Muscle of arm (tissue), 12 donors: ENCODE measurements around the gene GRM1. TPM values are rescaled to one million over a fixed set of nuclear protein-coding genes. Genes with fewer than 3 reads are reported as not detected.
"Not testable (repeated sequence)": the region's sequence is repeated elsewhere in the genome, so short reads cannot be mapped to it uniquely, and the experiment has no call there.

Experiments used
- DNase-seq: peaks from one replicate; pipeline ENCODE4 v3.0.0-alpha.2; 2013
- polyA plus RNA-seq, 12 donors: library from polyadenylated mRNA; unstranded; fragments of 120-200 nt; gene quantifications; one replicate each; pipeline ENCODE4 v1.2.1, GENCODE V29; 2013; ENCODE audit not compliant: insufficient read length in 12 of 12

Gene GRM1
- polyA plus RNA-seq, 12 donors, result 0.05 to 0.21 (median 0.10) TPM; not detected in 2

GRCh38 chr6:146271163-146271562 lies 242.3 kb downstream of the GRM1 start:
- not testable (repeated sequence) for DNase-seq

GRCh38 chr6:146273490-146273889 lies 244.6 kb downstream of the GRM1 start:
- DNase-seq, result no peak

- no peak for DNase-seq
Observed at GRCh38 chr6:146277142-146277541, 248.3 kb downstream of the GRM1 start.

- DNase-seq, result no peak
Observed at GRCh38 chr6:146281651-146282362, 252.9 kb downstream of the GRM1 start.

GRCh38 chr6:146282837-146283236 lies 254.0 kb downstream of the GRM1 start:
- no peak for DNase-seq

GRCh38 chr6:146284311-146284710 lies 255.4 kb downstream of the GRM1 start:
- no peak for DNase-seq

GRCh38 chr6:146286961-146287360 lies 258.1 kb downstream of the GRM1 start:
- no peak for DNase-seq

- no peak for DNase-seq
Observed at GRCh38 chr6:146287691-146288369, 259.0 kb downstream of the GRM1 start.

- DNase-seq, result no peak
Observed at GRCh38 chr6:146289816-146290588, 261.1 kb downstream of the GRM1 start.

- DNase-seq, result no peak
Observed at GRCh38 chr6:146290589-146290901, 261.7 kb downstream of the GRM1 start.

- DNase-seq, result no peak
Observed at GRCh38 chr6:146292506-146292905, 263.6 kb downstream of the GRM1 start.

GRCh38 chr6:146295695-146296094 lies 266.8 kb downstream of the GRM1 start:
- no peak for DNase-seq

- DNase-seq, result no peak
Observed at GRCh38 chr6:146297815-146298214, 269.0 kb downstream of the GRM1 start.

GRCh38 chr6:146300521-146300920 lies 271.7 kb downstream of the GRM1 start:
- no peak for DNase-seq

GRCh38 chr6:146301764-146302163 lies 272.9 kb downstream of the GRM1 start:
- no peak for DNase-seq

- DNase-seq, result no peak
Observed at GRCh38 chr6:146302994-146303393, 274.1 kb downstream of the GRM1 start.

- DNase-seq, result no peak
Observed at GRCh38 chr6:146304181-146304580, 275.3 kb downstream of the GRM1 start.

GRCh38 chr6:146305092-146305491 lies 276.2 kb downstream of the GRM1 start:
- DNase-seq, result no peak

- no peak for DNase-seq
Observed at GRCh38 chr6:146305951-146306350, 277.1 kb downstream of the GRM1 start.

- no peak for DNase-seq
Observed at GRCh38 chr6:146310628-146311027, 281.8 kb downstream of the GRM1 start.

GRCh38 chr6:146311079-146311478 lies 282.2 kb downstream of the GRM1 start:
- DNase-seq, result no peak

GRCh38 chr6:146312608-146313007 lies 283.7 kb downstream of the GRM1 start:
- DNase-seq, result no peak
